Activated CD4-positive, CD25-positive, alpha-beta regulatory T cell treated with anti-CD3 and anti-CD28 coated beads, Interleukin-2, amount 50 U/mL, for 16 hours (primary cell): Measurements from ENCODE around the gene ELOVL6.
"Not testable (repeated sequence)": the region's sequence is repeated elsewhere in the genome, so short reads cannot be mapped to it uniquely, and the experiment has no call there.

Source experiments
- DNase-seq: peaks from one replicate; pipeline ENCODE4 v3.0.0-alpha.2; 2020; ENCODE audit warnings: low read depth, low spot score

Gene ELOVL6

GRCh38 chr4:110160618-110161017 lies 37.8 kb downstream of the ELOVL6 start:
- DNase-seq, result no peak

- no peak for DNase-seq
These were observed 38.9 kb downstream of the ELOVL6 start for GRCh38 chr4:110159541-110159940.

GRCh38 chr4:110157580-110157979 lies 40.8 kb downstream of the ELOVL6 start:
- DNase-seq, result no peak

GRCh38 chr4:110157166-110157565 lies 41.2 kb downstream of the ELOVL6 start:
- not testable (repeated sequence) for DNase-seq

- no peak for DNase-seq
These were observed 42.0 kb downstream of the ELOVL6 start for GRCh38 chr4:110156442-110156841.

GRCh38 chr4:110155654-110156053 lies 42.8 kb downstream of the ELOVL6 start:
- DNase-seq, result no peak

GRCh38 chr4:110154582-110154981 lies 43.8 kb downstream of the ELOVL6 start:
- DNase-seq, result no peak

GRCh38 chr4:110152386-110152785 lies 46.0 kb downstream of the ELOVL6 start:
- DNase-seq, result no peak

GRCh38 chr4:110149089-110149488 lies 49.3 kb downstream of the ELOVL6 start:
- no peak for DNase-seq

GRCh38 chr4:110142461-110142860 lies 56.0 kb downstream of the ELOVL6 start:
- DNase-seq, result no peak

GRCh38 chr4:110139815-110140214 lies 58.6 kb downstream of the ELOVL6 start:
- no peak for DNase-seq

GRCh38 chr4:110139111-110139510 lies 59.3 kb downstream of the ELOVL6 start:
- no peak for DNase-seq

- no peak for DNase-seq
These were observed 59.9 kb downstream of the ELOVL6 start for GRCh38 chr4:110138551-110138950.

- no peak for DNase-seq
These were observed 60.6 kb downstream of the ELOVL6 start for GRCh38 chr4:110137829-110138228.

- no peak for DNase-seq
These were observed 62.9 kb downstream of the ELOVL6 start for GRCh38 chr4:110135523-110135922.

- no peak for DNase-seq
These were observed 63.3 kb downstream of the ELOVL6 start for GRCh38 chr4:110135076-110135475.

- DNase-seq, result no peak
These were observed 64.0 kb downstream of the ELOVL6 start for GRCh38 chr4:110134269-110134869.

- no peak for DNase-seq
These were observed 65.3 kb downstream of the ELOVL6 start for GRCh38 chr4:110132816-110133719.

- no peak for DNase-seq
These were observed 66.5 kb downstream of the ELOVL6 start for GRCh38 chr4:110131916-110132315.

- DNase-seq, result no peak
These were observed 67.6 kb downstream of the ELOVL6 start for GRCh38 chr4:110130576-110131358.

GRCh38 chr4:110129544-110129943 lies 68.9 kb downstream of the ELOVL6 start:
- DNase-seq, result no peak

- no peak for DNase-seq
These were observed 69.9 kb downstream of the ELOVL6 start for GRCh38 chr4:110128472-110128919.
